ENCODE measurements around the gene DCDC2C. TPM values are rescaled to one million over a fixed set of nuclear protein-coding genes. Genes with fewer than 3 reads are reported as not detected.

Gene DCDC2C
- total RNA-seq, 1 experiment from 2014 or later, result not detected

GRCh38 chr2:3758906-3759305 lies 55.5 kb downstream of the DCDC2C start:
- H3K27ac ChIP-seq (ENCODE audit: low read length), result no peak overlapping the region
- ATAC-seq (no peak), DNase-seq (ENCODE audit: low read depth, low spot score) (no peak)
- intact Hi-C loops (cut with micrococcal nuclease; ENCODE audit: unreplicated experiment), result no loop called here
- in situ Hi-C loops (cut with HindIII; ENCODE audit: low pct_unique_long_range_greater_than_20kb, low sequenced_read_pairs), result no loop called here
- CTCF ChIA-PET, result no interaction called here
- no peaks in the 10 kb centered on the region for H3K36me3 ChIP-seq (ENCODE audit: control insufficient read depth, insufficient read depth, low read length)
- TF ChIP-seq TCF7L2 (IDR thresholded peaks at IDR 0.05; ENCODE audit: low read depth, low read length) (no peak), POLR2AphosphoS5 (IDR thresholded peaks at IDR 0.05; ENCODE audit: low read depth, low read length) (no peak), REST (IDR thresholded peaks at IDR 0.05; ENCODE audit: insufficient read depth in 1 of 2, low read depth in 2 of 2, low read length in 1 of 2) (no peak), SIN3A (IDR thresholded peaks at IDR 0.05; ENCODE audit: borderline replicate concordance, insufficient read depth, low read depth, low read length) (no peak), CTCF (IDR thresholded peaks at IDR 0.05) (no peak)
- no peaks in the 10 kb centered on the region for H3K4me1 ChIP-seq (ENCODE audit: control insufficient read depth, insufficient read depth, low read length)
- no TSS peak for BruUV-seq (replicated peaks)
- no peaks in the 10 kb centered on the region for H3K9me3 ChIP-seq (ENCODE audit: control insufficient read depth, insufficient read depth, low read depth, low read length)
- H3K27me3 ChIP-seq (ENCODE audit: control insufficient read depth, insufficient read depth, low read length), result no peaks in the 10 kb centered on the region
- POLR2A ChIA-PET, result no interaction called here
- no peak overlapping the region for H3K4me3 ChIP-seq (ENCODE audit: low read depth in 2 of 2, low read length in 2 of 2)

- Histone ChIP-seq H3K27ac (ENCODE audit: low read length) (no peak overlapping the region), H3K36me3 (ENCODE audit: control insufficient read depth, insufficient read depth, low read length) (no peaks in the 10 kb centered on the region), H3K4me1 (ENCODE audit: control insufficient read depth, insufficient read depth, low read length) (no peaks in the 10 kb centered on the region), H3K9me3 (ENCODE audit: control insufficient read depth, insufficient read depth, low read depth, low read length) (no peaks in the 10 kb centered on the region), H3K4me3 (ENCODE audit: low read depth in 2 of 2, low read length in 2 of 2) (no peak overlapping the region), H3K27me3 (ENCODE audit: control insufficient read depth, insufficient read depth, low read length) (no peaks in the 10 kb centered on the region)
- TF ChIP-seq CTCF (IDR thresholded peaks at IDR 0.05) (no peak), SIN3A (IDR thresholded peaks at IDR 0.05; ENCODE audit: borderline replicate concordance, insufficient read depth, low read depth, low read length) (no peak), TCF7L2 (IDR thresholded peaks at IDR 0.05; ENCODE audit: low read depth, low read length) (no peak), REST (IDR thresholded peaks at IDR 0.05; ENCODE audit: insufficient read depth in 1 of 2, low read depth in 2 of 2, low read length in 1 of 2) (no peak), POLR2AphosphoS5 (IDR thresholded peaks at IDR 0.05; ENCODE audit: low read depth, low read length) (no peak)
- ATAC-seq, result no peak
- intact Hi-C loops (cut with micrococcal nuclease; ENCODE audit: unreplicated experiment) (no loop called here), in situ Hi-C loops (cut with HindIII; ENCODE audit: low pct_unique_long_range_greater_than_20kb, low sequenced_read_pairs) (no loop called here)
- DNase-seq (ENCODE audit: low read depth, low spot score), result no peak
- BruUV-seq (replicated peaks), result no TSS peak
- POLR2A ChIA-PET, result no interaction called here
- CTCF ChIA-PET, result no interaction called here
Measured at GRCh38 chr2:3759331-3759730, 56.0 kb downstream of the DCDC2C start.

All from Panc1 (cell line).